Kasumi-1 (cell line): ENCODE measurements around the gene PPIC.

Experiments used
- DNase-seq, 2 experiments: peaks; one replicate each; lab custom pipeline; 2025; lab: John Stamatoyannopoulos, UW

The PPIC gene

DNA sequence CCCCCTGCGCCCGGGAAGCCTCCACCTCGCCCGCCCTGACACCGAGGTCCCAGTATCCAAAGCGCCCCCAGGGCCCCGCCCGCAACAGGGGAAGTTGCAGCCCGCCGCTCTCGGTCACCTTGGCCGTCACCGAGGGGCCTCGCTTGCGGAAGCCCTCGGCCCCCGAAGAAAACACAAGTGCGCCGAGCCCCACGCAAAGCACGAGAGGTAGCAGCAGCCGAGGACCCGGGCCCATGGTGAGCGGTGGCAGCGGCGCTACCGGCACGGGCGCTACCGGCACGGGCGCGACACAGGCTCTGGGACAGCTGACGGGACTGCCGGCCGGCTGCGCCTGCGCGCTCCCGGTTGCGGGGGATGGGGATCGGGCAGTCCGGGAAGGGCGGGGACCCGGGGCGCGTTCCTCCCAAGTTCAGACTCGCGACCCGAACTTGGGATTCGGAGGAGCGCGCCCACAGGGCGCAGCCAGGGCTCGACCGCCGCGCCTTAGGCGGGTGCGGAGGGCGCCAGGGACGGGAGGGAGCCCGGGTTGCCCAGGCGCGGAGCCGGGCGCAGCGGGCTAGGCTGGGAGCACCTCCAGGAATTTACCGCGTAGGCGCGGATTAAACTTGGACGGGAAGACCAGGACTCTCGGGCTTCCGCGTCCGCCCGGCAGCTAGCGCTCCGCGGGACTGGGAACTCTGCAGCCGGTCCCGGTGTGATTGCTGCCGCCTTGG is at the start of gene PPIC:
Gene PPIC, minus strand, starts transcription at position 335 of the 713 bp plus-strand sequence. Its CDS starts 100 bp downstream, at position 235.
- peak; percentile 31 to 35 for DNase-seq

DNA sequence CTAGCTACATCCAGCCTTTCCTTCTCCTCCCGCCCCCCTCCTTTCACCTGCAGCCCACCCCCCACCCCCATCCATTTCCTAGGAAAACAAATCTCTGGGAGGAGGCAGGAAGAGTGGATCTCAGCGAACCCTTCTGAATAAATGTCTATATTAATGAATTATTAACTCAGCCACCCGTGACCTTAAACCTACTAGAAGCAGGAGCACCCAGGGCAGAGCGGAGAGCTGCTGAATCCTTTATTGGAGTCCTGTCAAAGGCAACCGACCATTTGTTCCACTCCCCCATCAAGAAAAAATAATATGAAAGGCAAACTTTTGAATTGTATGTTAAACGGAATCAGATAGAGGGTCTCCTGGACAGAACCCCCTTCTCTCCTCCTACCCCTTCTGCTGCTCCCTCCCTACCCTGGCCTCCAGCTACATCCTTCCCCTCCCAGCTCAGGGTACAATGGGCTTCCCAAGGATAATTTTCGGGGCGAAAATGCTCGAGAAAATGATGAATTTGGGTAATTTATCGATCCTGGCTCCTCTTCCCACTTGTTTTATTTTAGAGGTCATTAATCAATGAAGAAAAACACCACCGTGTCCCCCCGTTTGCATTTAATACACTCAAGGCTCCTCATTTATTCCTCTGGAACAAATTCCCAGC is 49.2 kb upstream of the PPIC start:
- DNase-seq: no peak

DNA sequence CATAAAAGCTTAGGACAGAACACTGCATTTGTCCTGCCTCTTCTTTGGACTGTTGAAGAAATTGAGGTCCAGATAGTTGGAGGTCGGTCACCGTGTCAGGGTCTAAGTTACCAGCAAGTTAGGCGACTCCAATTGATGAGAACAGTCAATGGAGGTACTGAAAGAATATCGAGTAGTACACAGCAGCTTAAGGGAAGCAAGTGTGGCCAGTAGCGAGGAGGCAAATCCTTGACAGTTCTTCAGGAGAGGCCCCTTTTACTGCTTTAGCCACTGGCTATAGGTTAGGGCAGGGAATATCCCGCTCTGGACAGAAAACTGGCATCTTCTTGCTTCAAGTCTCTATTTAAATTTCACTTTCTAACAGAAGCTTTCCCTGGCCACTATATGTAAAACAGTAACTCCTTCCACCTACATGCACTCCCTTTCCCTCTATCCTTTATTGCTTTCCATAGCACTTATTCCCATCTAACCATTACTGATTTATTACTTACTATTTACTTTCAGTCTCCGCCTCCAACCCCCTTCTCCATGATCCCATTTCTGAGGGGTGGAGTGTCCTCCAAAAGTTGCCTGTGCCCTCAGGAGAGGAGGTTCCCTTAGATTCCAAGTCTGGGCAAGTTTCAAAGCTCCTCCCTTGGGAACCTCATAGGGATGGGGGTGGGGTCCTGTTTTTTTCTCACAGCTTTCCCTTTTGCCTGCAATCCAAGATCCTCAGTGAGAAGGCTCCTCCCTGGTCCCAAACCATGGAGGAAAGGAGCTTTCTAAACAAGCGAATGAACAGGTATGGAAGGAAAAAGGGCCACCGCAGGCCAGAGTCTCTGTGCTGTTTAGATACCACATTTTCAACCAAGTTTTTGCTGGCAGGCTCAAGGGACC is 48.4 kb upstream of the PPIC start:
- DNase-seq: no peak

DNA sequence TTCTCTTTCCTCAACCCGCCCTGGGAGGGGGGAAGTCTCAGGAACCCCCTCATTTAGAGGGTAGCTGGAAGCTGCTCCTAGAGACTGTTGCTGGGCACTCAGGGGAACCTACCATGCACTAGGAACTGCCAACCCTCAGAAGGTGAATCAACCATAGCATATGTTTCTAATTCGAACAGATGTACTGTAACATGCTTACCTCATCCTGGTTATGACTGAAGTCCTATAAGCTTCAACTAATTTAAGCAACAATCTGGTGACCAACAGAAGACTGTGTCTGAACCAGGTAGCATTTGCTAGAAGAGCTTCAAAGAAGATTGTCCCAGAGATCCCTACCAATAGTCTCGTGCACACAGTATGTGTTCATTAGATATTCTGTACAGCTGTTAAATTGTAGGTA is 46.8 kb upstream of the PPIC start:
- DNase-seq: no peak

DNA sequence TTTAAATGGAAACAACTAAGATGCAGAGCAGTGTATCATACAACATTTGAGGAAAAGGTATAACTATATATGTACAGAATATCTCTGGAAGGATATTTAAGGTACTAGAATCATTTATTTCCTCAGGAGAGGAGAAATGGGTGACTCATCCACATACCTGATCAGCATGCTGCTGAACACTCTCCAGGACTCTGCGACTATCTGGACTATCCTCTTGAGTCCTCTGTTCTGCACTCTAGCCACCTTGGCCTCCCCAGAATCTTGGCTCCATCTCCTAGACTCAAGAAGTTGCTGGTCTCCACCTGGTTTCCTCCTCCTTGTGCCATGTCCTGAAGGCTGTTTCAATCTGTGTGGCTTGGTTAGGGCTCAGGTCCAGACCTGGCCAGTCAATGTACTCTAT is 43.7 kb upstream of the PPIC start:
- DNase-seq: no peak

DNA sequence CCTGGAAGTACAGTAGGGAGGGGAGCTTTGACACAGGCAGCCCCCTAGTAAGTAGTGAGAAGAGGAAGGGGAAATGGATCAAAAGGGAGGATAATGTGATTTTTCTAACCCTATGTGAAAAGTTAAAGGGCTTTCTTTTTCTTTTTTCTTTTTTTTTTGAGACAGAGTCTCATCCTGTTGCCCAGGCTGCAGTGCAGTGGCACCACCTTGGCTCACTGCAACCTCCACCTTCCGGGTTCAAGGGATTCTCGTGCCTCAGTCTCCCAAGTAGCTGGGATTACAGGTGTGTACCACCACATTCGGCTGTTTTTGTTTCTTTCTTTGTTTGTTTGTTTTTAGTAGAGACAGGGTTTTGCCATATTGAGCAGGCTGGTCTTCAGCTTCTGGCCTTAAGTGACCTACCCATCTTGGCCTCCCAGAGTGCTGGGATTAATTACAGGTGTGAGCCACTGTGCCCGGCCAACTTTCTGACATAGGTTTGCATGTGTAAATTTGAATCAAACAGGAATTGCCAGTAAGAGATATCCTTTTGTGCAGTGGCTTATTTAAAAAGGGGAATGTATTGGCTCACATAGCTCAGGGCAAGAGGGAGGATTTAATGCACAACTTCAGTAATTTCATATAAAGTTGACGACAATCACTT is 39.1 kb upstream of the PPIC start:
- no peak for DNase-seq

DNA sequence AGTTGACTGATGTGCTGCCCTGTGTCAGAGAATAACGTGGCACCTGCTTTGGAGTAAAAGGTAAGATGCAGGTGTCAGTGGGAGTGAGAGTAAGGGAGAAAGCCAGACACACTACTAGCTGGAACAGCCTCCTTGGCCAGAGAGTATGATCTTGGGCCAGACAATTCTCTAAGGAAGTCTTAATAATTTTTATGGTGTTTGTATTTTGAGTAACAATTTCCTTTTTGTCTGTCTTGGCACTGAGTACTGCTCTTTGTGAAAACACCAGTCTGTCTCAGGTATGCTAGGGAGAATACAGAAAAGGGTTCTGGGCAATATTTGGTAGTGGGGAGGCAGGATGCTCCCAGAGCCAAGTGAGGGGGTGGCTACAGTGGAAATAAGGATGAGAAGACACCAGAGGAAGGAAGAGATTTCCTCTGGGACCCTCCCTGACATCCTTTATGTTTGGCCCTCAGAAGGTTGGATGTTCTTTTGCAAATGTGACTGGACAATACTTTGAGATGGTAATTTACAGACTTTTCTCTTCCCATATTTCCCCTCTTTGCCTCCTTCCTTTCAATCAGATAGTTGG is 31.9 kb upstream of the PPIC start:
- DNase-seq: no peak

DNA sequence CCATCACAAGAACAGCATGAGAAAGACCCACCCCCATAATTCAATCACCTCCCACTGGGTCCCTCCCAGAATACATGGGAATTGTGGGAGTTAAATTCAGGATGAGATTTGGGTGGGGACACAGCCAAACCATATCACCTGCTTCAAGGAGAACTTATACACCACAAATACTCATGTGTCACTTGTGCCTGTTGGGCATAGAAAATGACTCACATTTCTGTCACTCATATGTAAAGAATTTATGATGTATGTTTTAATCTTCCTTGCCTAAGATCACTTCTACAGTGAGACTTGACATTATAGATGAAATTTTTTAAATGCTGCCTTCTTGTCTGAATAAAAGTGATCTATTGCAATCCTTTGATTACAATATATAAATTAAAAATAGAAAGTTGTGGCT is 29.5 kb upstream of the PPIC start:
- DNase-seq: no peak

DNA sequence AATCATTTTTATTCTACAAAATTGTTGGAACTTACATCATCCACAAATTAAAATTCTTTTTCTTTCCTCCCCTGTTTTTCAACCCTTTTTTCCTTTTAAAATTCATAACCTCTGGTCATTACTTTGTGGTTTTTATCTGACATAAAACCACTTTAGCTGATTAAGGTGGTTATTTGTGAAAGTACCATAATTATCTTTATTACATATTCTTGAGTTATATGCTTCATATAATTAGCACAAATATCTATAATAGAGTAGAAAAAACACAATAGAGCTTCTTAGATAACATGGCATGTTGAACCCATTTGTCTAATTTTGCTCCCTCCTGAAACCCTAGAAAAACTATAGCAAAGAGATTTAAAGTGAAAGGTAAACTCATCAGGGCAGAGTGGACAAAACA is 22.9 kb upstream of the PPIC start:
- no peak for DNase-seq

DNA sequence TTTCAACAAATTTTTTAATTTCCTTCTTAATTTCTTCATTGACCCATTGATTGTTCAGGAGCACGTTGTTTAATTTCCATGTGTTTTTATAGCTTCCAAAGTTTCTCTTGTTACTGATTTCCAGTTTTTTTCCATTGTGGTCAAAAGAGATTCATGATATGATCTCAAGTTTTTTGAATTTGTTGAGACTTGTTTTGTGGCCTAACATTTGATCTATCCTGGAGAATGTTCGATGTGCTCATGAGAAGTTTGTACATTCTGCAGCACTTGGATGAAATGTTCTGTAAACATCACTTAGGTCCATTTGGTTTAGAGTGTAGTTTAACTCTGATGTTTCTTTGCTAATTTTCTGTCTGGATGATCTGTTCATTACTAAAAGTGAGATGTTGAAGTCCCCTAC is 14.7 kb upstream of the PPIC start:
- DNase-seq: no peak

DNA sequence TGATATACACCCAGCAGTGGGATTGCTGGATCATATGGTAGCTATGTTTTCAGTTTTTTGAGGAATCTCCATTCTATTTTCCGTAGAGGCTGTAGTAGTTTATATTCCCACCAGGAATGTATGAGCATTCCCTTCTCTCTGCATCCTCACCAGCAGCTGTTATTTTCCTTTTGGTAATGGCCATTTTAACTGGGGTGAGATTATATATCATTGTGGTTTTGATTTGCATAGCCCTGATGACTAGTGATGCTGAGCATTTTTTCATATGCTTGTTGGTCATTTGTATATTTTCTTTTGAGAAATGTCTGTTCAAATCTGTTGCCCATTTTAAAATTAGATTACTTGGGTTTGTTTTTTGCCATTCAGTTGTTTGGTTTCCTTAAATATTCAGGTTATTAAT is 11.2 kb upstream of the PPIC start:
- DNase-seq: no peak

DNA sequence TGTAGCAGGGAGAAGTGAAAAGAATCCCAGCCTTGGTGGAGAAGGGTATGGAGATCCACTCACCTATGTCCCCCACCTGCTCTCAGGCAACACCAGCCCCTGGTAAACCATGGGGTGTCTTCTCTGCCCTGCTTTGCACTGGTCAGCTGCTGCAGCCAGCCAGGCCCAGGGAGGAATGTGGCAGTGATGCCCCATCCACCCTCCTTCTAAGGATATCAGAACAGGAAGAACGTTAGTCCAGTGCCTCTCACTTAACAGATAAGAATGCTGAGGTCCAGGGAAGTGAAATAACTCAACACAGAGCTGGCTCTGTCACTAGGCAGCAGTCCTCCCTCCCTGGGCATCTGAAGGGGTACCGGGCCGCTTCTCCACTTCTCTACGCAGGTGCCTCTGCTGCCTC is 9.7 kb upstream of the PPIC start:
- DNase-seq: no peak

DNA sequence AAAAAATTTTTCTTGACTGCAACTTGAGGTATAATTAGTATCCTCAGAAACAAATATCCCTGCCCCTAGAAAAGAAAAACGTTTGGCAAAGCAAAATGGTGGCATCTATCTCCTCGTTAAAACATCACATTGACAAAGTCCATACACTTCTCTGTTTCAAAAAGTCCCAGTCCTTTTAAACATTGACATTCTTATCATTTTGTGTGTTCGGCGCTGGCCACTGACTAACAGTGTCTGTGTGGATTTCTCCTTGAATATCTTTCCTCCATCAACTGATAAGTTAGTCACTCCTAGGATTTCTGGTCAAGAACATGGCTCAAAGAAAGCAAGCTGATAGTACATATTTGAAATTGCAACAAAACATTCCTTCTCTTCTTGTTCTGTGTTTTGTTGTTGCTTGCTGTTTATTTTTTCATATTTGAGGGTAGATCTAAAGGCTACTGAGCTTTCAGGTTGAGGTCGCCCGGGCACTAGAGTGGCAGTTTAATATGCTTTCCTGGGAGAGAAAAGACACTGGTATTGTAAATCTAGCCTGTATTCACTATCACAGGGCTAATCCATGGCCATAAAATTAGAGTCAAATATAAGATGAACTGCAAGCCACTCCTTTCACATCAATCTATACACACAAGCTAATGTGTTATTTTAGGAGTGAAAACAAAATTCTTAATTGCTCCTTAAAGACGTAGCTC is 8.5 kb upstream of the PPIC start:
- no peak for DNase-seq

DNA sequence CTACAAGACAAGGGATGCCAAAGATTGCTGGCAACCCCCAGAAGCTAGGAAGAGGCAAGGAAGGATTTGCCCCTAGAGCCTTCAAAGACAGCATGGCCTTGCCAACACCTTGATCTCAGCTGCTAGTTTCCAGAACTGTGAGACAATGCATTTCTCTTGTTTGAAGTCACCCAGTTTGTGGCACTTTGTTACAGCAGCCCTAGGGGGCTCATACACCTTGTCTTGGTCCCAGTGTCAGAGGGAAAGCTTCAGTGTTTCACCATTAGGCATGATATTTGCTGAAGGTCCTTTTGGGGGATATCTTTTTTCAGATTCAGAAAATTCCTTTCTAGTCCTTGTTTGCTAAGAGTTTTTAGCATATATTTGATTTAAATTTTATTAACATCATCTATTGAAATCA is 3.1 kb upstream of the PPIC start:
- no peak for DNase-seq

DNA sequence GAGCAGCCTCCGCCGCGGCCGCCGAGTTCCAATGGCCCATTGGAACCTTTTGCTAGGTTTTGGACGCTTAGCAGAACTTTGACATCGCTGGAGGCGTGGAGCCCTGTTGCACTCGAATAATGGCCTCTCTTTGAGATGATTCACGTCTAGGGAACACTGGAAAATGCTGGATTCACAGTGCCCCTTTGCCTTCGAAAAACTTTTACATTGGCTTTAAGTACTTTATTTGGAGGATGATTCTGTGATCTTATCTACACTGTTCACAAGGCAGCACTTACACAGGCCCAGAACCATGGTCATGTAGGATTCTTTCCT is 536 bp upstream of the PPIC start:
- DNase-seq: peak; percentile 13 to 29

DNA sequence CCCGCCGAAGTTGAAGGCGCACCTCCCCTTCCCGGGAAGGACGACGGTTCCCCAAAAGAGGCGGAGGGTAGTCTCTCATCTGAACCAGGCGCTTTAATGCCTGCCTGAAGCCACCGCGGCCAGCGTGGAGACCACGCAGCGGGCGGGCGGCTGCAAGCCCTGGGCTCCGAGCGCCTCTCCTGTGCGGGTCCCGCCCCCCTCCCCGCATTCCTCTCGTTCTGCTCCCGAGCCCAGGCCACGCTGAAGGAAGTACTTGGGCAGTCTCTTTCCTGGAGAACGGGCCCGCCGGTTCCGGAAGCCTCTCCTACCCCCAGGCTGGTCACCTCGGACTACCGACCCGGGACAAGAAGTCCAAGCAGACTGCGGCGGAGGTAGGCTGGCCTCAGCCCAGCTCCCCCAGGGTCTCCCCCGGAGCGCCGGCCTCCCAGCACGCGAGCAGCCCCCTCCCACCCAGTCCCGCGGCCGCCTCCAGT is 571 bp downstream of the PPIC start:
- peak; percentile 29 to 36 for DNase-seq

DNA sequence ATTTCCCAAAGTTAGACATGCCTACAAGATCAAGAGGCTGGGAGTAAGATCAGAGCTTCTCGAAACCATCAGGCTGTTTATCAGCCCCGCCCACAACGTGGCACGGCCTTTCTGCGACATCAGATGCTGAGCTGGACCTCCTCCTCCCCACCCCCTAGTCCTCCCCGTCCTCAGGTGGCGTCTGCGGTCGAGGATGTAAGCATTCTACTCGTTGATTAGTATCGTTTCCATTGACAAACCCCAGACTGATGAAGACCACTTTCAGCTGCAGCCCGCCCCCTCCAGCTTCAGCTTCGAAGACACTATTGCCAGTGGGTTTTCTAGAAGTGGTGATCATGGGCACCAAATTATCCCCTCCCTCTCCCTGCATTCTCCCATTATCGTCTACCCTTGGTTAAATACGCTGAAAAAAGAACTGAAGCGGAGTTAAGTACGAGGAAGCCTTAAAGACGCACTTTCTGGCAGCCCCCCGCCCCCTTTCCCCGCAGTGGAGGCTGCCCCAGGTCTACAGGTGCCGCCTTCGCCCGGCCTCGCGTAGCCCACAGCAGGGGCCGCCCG is 1.1 kb downstream of the PPIC start:
- DNase-seq: peak in 1 of 2 experiments; percentile 36

DNA sequence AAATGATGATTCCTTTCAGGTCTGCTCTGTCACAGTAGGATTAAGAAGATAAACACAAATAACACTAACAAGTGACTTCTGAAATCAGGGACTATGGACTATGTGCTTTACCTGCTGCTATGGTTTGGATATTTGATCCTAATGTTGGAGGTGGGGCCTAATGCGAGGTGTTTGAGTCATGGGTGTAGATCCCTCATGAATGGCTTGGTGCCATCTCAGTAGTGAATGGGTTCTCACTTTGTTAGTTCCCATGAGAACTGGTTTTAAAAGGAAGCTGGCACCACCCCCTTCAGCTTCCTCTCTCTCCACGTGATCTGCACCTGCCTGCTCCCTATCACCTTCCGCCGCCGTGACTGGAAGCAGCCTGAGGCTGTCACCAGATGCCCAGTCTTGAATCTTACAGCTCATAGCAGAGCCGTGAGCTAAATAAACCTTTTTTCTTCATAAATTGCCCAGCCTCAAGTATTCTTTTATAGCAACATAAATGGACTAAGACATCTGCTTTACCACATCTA is 3.3 kb downstream of the PPIC start:
- DNase-seq: no peak

DNA sequence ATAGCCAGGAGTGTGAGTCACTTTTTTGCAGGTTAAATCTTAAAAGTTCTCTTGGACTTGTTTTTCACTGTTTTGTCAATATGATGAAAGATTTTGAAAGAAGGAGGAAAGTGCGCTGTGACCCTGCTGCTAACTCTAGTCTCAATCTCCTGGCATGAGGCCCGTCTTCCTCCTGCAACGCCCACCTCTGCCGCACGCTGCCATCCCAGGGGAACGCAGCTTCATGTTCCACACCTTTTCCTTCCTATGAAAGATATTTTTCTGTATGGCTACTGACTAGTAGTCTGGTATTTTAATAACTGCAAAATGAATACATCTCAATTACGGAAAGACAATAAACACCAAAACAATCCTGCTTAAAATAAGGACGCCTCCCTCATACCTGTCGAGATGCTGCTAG is 8.3 kb downstream of the PPIC start:
- DNase-seq: no peak

DNA sequence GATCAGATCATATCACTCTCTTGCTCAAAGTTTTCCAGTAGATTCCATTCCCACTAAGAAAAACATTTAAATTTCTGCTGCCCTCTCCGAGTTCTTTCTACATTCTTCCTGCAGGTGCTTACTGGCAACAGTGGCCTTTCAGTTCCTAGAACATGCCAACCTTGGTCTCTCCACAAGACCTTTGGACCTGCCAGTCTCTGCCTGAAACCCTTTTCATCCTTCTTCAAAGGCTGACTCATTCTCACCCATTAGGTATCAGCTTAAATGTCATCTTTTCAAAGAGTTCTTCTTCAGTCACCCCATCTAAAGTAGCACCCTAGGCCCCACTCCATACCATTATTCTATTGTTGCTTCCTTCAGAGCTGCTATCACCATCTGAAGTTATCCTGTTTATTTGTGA is 21.8 kb downstream of the PPIC start:
- no peak for DNase-seq

DNA sequence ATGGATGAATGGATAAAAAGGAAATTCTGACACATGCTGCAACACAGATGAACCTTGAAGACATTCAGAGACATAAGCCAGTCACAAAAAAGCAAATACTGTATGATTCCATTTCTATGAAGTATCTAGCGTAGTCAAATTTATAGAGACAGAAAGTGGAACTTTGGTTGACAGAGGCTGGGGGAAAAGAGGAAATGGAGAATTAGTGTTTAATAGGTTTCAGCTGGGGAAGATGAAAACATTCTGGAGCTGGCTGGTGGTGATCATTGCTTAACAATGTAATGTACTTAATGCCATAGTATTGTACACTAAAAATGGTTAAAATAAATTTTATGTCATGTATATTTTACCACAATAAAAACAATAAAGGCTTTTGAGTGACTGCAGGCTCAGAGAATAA is 24.2 kb downstream of the PPIC start:
- DNase-seq: peak in 1 of 2 experiments; percentile 8
